SHP77 (cell line): ENCODE measurements around the gene UBE2E1.

Source experiments
- DNase-seq, 2 experiments: peaks; one replicate each; lab custom pipeline; 2025; lab: John Stamatoyannopoulos, UW

The UBE2E1 gene

DNA sequence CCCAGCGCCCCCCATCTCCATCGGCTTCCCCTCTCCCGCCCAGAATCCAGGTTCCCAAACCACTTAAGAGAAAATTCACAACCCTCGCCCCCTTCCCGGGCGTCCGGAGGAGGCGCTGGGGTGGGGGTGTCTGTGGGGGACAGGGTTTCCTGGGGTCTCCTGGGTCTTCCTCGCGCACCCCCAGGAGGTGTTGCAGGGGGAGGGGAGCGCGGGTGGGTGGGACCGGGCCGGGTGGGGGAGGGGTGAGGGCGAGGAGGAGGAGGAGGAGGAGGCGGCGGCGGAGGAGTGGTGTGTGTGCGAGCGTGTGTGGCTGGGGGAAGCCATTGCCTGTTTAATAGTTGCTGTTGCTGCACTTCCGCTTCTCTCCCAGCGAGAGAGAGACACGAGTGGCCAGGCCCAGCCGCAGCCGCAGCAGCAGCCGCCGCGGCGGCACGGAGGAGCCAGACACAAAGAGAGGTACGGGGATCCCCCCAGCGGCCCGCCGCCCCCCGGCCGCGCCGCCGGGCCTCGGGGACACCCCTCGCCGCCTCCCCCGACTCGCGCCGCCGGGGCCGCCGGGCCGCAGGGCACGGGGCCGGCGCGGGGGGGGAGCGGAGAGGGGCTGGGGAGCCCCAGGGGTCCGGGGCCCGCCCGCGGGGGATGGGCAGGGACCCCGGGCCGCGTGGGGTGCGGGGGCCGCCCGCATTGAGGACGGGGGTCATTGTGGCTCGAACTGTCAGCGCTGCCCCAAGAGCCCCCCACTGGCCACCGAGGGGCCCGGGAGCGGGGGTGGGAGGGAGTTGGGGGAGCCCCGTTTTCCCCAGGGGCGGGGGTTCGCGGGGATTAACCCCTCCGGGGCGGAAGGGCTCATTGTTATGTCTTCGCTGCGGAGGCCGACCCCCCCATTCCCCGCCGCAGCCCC lies at the start of gene UBE2E1:
Gene UBE2E1 (plus strand): TSS at position 323 of the 901 bp plus-strand sequence. CDS start 1,315 bp downstream, outside the sequence.
- DNase-seq = peak in 1 of 2 experiments; percentile 52

DNA sequence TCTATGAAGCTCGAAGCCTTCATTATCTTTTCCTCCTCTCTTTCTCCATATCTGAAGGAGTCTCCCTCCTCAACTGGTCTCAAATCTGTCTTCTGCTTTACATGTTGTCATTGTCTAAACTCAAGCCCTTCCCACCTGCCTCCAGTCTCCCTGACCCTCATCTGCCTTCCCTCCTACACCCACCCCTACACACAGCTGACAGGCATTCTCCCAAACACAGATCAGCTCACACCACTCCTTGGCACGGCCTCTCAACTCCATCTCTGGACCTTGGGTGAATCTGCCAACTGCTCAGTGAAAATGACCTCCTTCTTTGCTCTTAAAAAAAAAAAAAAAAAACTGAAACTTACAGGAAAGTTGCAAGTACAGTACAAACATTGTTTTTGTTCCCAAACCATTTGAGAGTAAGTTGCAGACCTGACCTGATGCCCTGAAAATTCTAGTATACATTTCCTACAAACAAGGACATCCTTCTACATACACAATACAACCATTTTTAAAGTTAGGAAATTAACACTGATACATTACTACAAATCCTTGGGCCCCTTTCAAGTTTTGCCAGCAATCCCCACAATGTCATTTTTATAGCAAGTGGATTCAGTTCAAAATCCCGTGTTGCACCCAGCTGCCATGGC lies 49.4 kb upstream of the UBE2E1 start:
- no peak for DNase-seq

DNA sequence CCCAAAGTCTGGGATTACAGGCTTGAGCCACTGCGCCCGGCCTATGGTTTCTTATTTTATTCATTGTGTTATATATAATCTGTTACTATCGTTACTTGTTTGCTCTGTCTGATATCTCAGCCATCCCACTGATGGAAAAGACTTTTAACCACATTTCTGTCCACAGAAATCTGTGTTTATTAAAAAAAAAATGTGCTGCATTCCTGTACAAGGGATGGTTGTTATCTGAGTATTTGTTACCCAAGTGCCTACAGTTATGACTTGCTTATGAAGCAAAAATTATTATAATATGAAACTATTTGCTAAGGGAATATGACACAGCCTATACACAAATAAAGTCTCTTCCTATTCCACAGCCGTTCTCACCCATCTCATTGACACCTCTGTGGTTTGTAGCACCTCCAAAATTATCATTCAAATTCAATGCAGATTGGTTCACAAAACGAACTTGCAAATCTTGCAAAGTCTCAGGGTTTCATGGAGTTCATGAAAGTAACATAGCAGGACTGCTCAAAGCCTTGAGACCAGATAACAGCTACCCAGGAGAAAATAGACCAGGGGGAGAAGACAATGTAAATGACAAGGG lies 47.4 kb upstream of the UBE2E1 start:
- DNase-seq = no peak

DNA sequence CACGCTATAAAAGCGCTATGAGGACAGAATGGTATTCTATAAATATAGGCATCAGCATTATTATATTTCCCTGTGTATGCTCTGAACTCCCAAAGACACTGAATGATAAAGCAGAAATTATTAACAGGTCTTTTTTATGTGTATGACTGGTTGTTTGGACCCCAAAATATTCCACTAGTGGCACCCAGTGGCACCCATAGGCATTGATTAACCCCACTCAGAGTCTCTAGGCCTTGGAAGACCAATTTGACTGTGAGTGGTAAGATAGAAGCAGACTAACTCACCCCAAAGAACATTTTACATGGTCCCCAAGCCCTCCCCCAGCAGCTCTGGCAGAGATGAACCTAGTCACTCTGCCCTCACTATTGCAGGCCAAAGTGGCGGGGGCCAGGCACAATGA lies 45.4 kb upstream of the UBE2E1 start:
- DNase-seq = no peak

DNA sequence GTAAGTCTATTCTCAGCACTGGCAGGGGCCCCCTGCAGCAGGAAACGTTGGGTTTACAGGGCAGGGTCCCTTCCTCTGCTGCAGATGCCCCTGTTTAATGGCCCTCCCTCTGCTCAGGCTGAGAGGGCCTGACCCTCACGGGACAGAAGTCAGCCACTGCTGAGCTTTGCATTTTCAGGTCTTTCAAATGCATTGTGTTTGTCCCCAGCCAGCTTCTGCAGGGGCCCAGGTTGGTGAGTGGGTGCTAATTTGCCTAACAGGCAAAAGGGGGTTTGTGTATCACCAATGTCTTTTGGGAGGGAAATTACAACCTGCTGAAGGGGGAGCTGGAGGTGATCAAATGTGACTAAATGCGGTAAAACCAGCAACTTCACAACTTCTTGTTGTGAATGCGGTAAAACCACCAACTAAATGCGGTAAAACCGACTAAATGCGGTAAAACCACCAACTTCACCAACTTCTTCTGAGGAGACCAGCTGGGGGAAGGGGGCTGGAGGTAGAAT lies 44.8 kb upstream of the UBE2E1 start:
- DNase-seq = no peak

DNA sequence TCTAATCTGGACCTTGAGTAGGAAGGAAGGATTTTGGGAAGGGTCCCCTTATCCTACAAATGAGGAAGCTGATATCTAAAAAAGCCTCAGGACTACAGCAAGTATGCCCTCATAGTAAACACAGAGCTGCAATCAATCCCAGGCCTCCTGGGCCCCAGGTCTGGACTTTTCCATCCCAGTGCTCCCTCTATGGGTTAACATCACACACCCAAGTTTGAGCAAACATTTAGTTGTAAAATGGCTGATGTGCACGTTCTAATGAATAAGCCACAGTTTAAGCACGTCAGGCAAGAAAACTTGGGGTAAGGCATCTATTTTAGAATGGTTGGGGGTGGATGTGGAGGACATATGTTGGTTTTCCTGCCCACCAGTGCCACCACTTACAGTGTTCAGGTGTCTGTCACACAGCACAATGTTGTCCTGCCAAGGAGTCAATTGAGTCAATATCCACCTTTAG lies 44.3 kb upstream of the UBE2E1 start:
- DNase-seq = no peak

DNA sequence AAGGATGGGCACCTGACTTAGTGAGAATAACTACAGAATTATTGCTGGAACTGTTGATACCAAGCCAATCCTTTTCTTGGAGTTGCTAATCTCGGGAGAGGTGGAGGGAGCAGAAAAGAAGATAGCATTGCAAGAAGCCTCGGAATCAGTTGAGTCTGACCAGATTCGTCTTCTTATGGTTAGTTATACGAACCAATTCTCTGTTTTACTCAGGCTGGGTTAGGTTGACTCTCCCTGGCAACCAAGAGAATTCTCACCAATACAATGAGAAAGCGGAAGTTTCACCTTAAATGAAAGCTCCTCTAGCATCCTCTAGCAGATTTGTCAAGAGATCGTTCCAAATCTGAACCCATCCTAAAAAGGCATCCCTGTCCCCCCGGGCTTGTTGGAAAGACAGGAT lies 43.5 kb upstream of the UBE2E1 start:
- no peak for DNase-seq

DNA sequence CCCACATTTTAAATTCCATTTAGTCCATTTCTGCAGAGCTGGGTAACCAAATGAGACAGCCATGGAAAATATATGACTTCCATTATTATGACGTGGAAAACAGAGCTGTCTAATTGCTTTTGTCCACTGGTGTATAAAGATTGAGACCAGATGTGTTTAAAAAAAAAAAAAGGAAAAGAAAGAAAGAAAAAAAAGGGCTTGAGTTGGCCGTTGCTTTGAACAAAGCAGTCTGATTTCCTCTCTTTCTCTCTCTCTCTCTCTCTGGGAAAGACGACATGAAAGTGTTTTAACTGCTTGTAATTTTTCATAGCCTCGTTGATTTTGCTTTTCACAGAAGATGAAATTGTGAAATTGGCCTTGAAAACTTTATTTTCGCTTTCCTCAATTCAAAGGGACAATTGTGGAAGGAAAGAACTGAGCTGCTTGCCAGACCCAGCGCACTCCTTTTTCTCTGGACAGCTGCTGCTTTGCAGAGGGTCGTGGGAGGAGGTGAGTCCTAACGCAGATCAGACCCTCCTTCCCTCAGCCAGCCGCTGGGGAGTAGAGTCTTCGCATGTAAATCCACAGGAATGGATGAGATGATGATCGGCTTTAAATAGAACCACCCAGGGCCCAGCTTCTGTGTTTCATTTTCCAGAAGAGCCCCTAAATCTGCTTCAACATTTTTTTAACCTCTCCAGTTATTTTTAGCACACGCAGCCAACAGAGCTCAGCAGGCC lies 42.8 kb upstream of the UBE2E1 start:
- DNase-seq = peak in 1 of 2 experiments; percentile 18

DNA sequence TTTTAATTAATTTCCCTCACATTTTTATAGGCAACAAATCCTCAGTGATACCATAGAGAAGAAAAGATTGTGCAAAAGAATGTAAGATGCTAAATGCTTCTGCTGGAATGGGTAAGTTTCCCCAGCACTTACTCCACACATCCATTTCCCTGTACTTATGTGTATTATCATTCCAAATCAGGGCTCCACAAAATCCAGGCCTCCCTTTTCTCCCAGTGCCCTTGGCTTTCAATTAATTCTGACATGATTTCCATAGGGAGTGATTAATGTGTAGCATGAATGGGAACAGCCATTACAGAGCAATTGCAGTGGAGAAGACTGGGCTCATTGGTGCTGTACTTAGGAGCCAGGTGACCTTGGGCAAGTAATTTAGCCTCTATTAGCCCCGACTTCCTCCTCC lies 41.3 kb upstream of the UBE2E1 start:
- no peak for DNase-seq

DNA sequence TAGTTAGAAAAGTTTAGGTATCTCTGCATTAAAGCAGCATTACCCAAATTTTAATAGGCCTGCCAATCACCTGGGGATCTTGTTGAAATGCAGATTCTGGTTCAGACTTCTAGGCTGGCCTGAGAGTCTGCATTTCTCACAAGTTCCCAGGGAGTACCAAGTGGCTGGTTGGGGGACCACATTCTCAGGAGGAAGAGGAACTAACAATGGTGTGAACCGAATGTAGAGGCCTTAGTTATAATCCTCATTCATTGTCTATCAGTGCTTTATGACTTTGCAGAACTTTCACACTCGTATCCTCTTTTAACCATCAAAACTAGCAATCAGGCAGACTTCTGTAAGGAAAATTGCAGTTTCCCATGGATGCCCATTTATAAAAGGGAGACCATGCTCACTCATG lies 38.2 kb upstream of the UBE2E1 start:
- no peak for DNase-seq

DNA sequence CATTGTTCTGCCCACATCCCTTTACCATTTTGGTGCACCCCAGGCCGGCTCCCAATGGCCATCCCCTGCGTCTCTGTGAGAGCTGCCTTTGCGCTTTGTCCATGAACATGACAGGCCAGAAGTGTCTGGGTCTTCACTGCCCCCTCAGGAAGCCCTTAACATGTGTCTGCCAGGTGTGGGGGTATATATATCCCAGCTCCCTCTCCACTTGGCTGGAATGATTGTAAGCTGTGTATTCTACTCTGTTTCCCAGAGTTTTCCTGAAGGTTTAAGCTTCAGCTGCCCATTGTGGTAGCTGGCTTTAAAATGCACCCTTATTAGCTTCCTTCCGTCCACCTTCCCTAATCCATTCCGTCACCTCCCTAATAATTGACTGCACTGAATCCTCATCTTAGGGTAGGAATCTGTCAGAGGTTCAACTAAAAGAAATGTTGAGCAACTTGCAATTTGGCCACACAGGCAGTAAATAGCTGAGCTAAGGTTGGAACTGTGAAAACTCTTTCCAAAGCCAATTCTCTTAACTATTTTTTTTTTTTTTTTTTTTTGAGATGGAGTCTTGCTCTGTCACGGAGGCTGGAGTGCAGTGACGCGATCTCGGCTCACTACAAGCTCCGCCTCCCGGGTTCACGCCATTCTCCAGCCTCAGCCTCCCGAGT lies 30.4 kb upstream of the UBE2E1 start:
- DNase-seq = no peak

DNA sequence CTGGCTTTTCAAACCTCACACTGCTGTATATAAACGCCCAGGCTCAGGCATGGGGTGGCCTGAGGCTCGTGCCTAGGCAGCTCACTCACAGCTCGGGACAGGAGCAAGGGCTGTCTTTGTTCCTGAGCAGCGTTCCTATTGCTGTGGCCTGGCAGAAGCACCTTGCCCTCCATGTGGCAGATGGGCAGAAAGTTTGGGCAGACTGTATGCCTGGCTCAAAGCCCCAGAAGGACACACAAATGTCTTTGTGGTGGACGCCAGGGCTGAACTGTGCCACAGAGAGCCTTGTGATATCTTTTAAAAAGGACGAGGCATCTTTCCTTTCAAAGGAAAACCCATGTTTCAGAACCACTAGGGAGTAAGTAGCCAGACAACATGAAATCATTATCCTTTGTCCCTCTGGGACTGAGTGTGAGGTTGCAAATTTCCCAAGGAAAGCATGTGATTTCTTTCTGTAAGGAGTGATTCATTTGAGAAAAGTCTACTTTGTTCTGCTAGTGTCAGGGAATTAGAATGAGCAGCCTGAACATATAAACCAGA lies 29.3 kb upstream of the UBE2E1 start:
- no peak for DNase-seq

DNA sequence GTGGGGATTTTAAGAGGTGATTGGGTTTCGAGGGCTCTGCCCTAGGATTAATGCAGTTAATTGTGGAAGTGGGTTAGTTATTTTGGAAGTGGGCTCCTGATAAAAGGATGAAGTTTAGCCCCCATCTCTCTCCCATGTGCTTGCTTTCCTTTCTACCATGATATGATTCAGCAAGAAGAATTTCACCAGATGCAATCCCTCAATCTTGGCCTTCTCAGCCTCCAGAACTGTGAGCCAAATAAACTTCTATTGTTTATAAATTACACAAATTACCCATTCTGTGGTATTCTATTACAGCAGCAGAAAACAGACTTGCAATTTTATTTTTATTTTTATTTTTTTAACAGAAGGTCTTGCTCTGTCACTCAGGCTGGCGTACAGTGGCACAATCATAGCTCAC lies 27.3 kb upstream of the UBE2E1 start:
- DNase-seq = no peak

DNA sequence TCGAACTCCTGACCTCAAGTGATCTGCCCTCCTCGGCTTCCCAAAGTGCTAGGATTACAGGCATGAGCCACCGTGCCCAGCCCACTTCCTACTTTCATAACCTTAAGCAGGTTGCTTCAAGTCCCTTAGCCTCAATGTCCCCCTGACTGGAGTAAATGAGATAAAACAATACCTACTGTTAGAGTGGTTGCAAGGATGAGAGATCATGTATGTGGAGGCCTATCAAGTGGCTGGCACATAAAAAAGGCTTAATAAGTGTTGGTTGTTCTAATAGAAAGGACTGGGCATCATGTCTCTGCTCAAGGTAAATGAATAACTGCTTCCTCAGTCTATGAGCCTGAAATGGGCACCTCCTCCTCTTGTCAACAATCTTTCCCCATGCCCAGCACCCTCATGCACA lies 25.9 kb upstream of the UBE2E1 start:
- no peak for DNase-seq

DNA sequence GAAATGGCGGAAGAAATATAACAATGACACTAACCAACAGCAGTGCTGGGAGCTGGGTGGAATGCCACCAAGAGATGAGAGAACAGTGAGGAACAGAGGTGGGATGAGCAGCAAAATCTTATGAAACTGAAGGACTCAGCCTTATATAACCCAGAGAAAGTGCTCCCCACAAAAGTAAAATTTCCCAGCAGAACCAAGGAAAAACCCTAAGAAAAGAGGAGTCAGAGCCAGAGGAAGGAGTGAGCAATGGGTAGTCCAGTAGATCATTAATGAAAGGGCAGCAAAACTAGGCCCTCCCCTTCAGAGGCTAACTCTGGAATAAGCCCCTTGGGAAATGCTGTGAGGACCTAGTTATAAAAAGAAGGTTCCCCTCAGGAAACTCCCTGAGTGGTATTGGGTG lies 24.7 kb upstream of the UBE2E1 start:
- DNase-seq = no peak

DNA sequence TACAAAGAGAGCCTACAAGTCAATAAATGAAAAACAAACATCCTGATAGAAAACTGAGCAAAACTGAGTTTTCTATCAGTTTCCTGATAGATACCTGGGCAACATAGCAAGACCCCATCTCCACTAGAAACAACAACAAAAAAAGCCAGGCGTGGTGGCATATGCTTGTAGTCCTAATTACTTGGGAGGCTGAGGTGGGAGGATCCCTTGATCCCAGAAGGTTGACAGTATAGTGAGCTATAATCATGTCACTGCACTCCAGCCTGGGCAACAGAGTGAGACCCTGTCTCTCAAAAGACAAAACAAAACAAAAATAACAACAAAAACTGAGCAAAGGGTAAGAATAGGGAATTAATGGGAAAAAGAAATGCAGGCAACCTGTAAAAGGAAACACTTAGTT lies 23.9 kb upstream of the UBE2E1 start:
- DNase-seq = no peak

DNA sequence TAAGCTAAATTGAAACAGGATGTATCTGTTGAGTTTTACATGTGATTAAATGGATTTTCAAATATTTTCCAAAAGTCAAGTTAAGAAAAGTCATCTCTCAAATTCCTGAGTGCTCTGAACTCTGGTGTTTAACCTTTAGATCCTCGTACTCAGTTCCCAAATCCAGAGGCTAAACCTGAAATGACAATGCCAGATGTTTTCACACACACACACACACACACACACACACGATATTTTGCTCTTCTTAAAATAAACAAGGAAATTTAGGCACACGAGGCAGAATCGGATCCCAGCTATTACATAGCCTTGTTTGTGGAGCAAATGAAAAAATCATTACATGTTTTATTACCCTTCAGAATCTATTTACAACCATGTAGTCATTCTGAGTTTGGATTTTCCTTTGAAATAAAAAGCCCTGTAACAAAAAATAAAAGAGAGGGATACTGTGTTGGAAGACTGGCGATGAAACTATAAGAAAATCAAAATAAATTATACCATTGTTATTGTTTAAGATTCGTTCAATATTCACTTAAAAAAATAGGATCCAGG lies 20.6 kb upstream of the UBE2E1 start:
- DNase-seq = no peak

DNA sequence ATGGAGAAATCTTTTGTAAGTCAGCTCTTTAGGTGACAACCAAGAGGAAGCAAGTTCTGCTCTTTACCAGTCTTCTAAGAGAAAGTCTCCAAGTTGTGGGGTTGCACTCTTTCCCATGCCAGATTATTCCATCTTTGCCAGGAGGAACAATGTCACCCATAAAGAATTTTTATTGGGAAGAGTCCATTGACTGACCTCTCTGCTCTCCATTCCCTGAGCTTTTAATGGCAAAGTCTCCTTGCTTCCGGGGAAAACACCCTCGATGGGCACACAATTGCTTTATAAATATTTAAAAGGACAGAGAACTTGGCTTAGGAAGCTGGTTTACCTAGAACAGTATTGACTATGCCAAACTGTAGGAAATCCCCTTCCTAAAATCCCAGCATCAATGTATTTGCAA lies 19.9 kb upstream of the UBE2E1 start:
- no peak for DNase-seq

DNA sequence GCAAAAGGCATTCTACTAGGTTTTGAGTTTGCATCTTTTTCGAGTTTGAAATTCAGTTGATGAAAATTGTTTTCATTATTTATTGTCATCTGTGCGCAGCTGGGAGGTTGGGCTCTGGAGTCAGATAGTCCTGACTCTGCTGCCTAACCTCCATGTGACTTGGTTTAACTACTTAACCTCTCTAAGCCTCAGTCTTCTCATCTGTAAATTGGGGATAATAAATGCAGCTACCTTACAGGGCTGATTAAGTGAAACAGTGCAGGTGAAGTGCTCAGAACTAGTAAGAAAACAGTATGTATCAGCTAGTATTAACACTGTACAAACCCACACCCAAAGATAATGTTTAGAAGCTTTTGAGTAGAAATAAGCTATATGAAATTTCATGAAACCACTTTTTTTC lies 14.1 kb upstream of the UBE2E1 start:
- no peak for DNase-seq

DNA sequence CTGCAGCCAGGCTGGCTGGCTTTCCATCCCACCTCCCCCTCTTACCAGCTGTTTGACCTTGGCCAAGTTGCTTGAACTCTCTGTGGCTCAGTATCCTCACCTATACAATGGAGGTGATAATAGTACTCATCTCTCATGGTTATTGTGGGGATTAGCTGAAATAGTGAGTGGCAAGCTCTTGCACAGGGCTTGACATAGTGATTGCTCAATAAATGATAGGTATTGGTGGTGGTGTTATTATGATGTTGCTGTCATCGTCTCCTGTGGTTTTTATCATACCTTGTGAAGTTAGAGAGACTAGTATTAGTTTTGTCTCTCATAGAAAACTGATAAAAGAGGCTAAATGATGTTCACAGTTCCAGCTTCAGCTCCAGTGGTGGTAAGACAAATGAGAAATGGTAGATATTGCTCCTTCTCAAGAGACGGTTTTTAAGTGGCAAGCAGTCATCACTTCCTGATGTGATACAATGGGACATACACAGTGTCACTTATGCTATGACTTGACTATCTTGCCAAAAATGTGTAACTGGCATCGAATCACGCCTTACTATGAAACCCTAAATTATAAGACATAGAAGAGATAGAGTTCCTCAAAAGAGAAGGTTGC lies 12.1 kb upstream of the UBE2E1 start:
- DNase-seq = no peak

DNA sequence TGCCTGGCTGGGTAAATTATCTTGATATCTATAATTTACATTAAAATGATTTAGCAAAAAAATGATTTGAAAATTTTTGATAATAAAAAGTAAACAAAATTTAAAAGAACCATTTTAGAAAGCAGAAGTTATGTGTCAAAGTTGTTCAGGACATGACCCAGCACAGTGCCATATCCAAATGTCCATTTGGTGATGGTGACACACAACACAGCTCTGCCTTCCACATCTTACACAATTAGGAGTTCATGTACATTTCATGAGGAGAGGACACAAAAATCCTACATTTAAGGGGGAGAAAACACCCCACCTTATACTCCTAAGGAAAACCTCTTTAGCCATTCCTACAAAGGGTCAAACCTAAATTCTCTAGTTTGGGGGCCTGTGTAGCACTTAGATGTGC lies 10.7 kb upstream of the UBE2E1 start:
- DNase-seq = no peak
